ENCODE results near the gene TANC1. TPM values are rescaled to one million over a fixed set of nuclear protein-coding genes. Genes with fewer than 3 reads are reported as not detected.
A peak's percentile ranks its signal among the peaks of the same experiment; 100 is the strongest.

The TANC1 gene
- total and polyA plus RNA-seq, 9 donors = 14.3 to 25.2 (median 20.1) TPM

DNA sequence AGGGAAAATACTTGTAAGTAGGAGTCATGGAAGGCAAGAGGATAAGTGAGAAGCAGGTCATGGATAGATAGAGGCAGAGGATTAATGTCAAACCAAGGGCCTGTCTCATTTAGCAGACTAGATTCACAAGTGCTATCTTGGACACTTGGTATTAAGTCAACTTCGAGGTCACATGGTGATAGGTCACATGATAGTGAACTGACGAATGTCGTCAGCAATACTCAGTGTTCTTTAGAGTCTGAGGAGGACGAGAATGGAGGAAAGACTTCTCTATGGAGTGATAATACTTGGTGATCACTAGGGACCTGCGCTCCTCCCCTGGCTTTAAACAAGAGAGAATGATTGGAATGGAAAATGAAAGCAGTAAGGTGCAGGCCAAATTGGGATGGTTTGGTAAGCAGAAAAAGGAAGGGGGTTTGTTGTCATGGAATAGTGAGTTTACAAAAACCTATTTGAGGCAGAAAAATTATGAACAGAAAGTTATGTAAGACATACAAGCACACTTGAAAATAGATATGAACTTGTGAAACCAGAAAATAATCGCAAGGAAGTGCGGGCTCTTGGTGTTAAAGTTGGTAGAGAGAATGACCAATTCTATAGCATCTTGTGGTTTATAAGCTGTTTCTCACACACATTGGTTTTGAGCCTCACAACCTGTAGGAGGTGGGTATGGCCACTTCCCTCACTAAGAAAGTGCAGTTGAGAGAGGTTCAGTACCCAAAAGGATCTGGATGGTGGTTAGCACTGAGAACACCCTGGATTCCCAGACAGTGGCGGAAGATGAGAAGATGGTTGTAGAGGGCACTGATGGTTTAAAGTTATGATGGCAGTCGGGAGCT is 176.6 kb downstream of the TANC1 start:
- H3K27me3 ChIP-seq (ENCODE audit: control insufficient read depth, insufficient read depth, low read length) = no peaks in the 10 kb centered on the region
- 92% methylated on average over 9 of the region's 9 CpGs for WGBS (ENCODE audit: insufficient coverage)
- no peaks in the 10 kb centered on the region for H3K9me3 ChIP-seq (replicated peaks; ENCODE audit: control insufficient read depth, low read depth, low read length)
- no peaks in the 10 kb centered on the region for H3K36me3 ChIP-seq (ENCODE audit: control insufficient read depth, insufficient read depth, low read length)
- no peak for DNase-seq
- H3K4me3 ChIP-seq (ENCODE audit: low read length) = no peak overlapping the region
- H3K27ac ChIP-seq (ENCODE audit: low read length) = no peak overlapping the region
- peaks cover 26% of the 10 kb centered on the region for H3K4me1 ChIP-seq (ENCODE audit: control insufficient read depth, insufficient read depth, low read length)

DNA sequence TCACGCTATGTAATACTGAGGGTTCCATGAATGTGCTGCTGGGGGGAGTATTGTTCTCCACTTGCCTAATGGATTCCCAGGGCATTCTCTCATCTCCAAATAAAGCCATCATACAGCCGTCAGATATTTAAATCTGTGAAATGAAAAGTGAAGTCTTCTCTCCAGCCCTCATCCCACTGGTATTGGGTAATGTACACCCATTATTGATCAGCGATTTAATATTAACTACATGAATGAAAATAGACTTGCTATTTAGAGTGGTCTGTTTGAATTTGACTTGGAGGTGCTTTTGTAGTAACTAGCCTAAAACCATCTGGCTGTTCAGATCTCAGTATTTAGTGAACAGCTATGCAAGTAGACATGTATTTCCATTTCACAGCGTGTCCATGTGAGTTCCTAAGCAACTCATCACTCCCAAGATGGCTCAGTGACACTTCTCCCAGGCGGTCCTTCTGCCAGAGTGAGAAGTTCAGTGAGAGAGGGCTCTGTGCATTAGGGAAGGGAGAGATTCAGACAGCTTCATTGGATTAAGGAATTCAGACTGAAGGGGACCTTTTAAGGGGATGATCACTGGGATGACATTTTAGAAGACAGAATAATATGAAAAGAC is 177.4 kb downstream of the TANC1 start:
- Histone ChIP-seq H3K4me3 (ENCODE audit: low read length) (no peak overlapping the region), H3K27ac (ENCODE audit: low read length) (peak overlapping the region; percentile 54), H3K9me3 (replicated peaks; ENCODE audit: control insufficient read depth, low read depth, low read length) (no peaks in the 10 kb centered on the region), H3K4me1 (ENCODE audit: control insufficient read depth, insufficient read depth, low read length) (peaks cover 33% of the 10 kb centered on the region), H3K36me3 (ENCODE audit: control insufficient read depth, insufficient read depth, low read length) (peaks cover 5% of the 10 kb centered on the region), H3K27me3 (ENCODE audit: control insufficient read depth, insufficient read depth, low read length) (no peaks in the 10 kb centered on the region)
- no CpG with 5 or more reads among the region's 5 CpGs for WGBS (ENCODE audit: insufficient coverage)
- DNase-seq = no peak

DNA sequence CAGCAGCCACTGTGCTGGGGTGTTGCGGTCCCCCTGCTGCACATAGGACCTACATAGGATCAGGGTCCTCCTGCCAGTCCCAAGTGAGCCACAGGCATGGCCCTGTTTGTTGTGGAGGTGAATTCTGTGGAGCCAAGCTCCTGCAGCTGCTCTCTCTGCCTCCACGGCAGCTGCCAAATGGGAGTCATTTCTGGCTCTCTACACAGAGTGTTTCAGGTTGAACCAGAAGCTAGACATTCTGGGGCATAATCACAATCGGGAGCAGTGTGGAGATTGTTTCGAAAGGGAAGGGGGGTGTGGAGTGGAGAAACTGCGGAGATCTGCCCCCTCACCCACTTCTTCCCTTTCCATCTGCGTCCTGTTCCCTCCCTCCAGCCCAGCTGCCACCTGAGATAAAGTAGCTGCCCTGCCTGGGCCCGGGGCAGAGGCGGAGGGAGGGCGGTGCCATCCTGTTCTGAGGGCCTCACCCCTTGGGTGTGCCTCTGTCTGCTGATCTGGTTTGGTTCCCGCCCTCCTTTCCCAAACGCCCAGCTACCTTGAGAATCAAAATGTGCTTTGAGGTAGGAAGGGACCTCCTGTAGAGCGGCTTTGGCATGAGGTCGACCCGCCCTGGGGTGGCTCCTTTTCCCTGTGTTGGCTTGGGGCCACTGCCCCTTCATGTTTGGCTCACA is 178.7 kb downstream of the TANC1 start:
- peak overlapping the region; percentile 70 for H3K27ac ChIP-seq (ENCODE audit: low read length)
- H3K4me1 ChIP-seq (ENCODE audit: control insufficient read depth, insufficient read depth, low read length) = peaks cover 36% of the 10 kb centered on the region
- peak; percentile 76 for DNase-seq
- WGBS (ENCODE audit: insufficient coverage) = 68% methylated on average over 4 of the region's 14 CpGs
- no peaks in the 10 kb centered on the region for H3K9me3 ChIP-seq (replicated peaks; ENCODE audit: control insufficient read depth, low read depth, low read length)
- H3K4me3 ChIP-seq (ENCODE audit: low read length) = no peak overlapping the region
- H3K36me3 ChIP-seq (ENCODE audit: control insufficient read depth, insufficient read depth, low read length) = peaks cover 11% of the 10 kb centered on the region
- no peaks in the 10 kb centered on the region for H3K27me3 ChIP-seq (ENCODE audit: control insufficient read depth, insufficient read depth, low read length)

DNA sequence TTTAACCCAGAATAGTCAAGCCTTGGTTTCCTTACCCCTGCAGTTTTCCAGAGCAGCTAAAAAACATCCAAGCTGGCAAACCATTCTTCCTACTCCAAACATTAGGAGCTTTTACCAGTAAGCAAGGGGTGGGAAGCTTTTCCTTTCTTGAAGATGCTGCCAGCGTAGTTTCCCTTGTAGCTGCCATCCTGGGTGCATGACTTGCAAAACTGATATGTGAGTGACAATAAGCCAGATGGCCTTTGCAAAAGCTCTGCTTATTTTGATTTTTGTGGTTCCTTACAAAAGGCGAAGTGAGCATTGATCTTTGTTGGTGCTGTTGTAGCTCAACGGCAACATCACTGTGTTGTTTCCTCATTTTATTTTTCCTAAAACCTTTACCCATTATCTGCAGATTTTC is 179.2 kb downstream of the TANC1 start:
- Histone ChIP-seq H3K4me1 (ENCODE audit: control insufficient read depth, insufficient read depth, low read length) (peaks cover 36% of the 10 kb centered on the region), H3K4me3 (ENCODE audit: low read length) (no peak overlapping the region), H3K27me3 (ENCODE audit: control insufficient read depth, insufficient read depth, low read length) (no peaks in the 10 kb centered on the region), H3K36me3 (ENCODE audit: control insufficient read depth, insufficient read depth, low read length) (peaks cover 11% of the 10 kb centered on the region), H3K27ac (ENCODE audit: low read length) (peak overlapping the region; percentile 70), H3K9me3 (replicated peaks; ENCODE audit: control insufficient read depth, low read depth, low read length) (no peaks in the 10 kb centered on the region)
- no CpG with 5 or more reads among the region's 3 CpGs for WGBS (ENCODE audit: insufficient coverage)
- DNase-seq = no peak

DNA sequence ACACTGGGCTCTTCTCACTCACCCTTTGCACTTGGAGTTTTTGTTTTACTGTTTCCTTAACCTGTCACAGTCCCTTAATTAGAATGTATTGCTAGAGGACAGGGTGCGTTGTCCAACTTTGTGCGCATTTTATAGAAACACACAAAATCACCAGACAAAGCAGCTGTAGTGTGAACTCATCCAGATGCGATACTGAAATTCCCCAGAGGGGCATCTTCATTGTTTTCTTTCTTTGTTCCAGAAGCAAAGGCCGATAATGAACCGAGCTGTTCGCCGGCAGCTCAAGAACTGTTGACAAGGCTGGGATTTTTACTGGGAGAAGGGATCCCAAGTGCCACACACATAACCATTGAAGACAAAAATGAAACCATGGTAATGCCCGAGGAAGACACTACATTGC is 180.5 kb downstream of the TANC1 start:
- peaks cover 11% of the 10 kb centered on the region for H3K36me3 ChIP-seq (ENCODE audit: control insufficient read depth, insufficient read depth, low read length)
- H3K4me1 ChIP-seq (ENCODE audit: control insufficient read depth, insufficient read depth, low read length) = peaks cover 45% of the 10 kb centered on the region
- H3K9me3 ChIP-seq (replicated peaks; ENCODE audit: control insufficient read depth, low read depth, low read length) = no peaks in the 10 kb centered on the region
- no CpG with 5 or more reads among the region's 8 CpGs for WGBS (ENCODE audit: insufficient coverage)
- no peak overlapping the region for H3K4me3 ChIP-seq (ENCODE audit: low read length)
- peak; percentile 76 for DNase-seq
- no peaks in the 10 kb centered on the region for H3K27me3 ChIP-seq (ENCODE audit: control insufficient read depth, insufficient read depth, low read length)
- H3K27ac ChIP-seq (ENCODE audit: low read length) = peak overlapping the region; percentile 9

DNA sequence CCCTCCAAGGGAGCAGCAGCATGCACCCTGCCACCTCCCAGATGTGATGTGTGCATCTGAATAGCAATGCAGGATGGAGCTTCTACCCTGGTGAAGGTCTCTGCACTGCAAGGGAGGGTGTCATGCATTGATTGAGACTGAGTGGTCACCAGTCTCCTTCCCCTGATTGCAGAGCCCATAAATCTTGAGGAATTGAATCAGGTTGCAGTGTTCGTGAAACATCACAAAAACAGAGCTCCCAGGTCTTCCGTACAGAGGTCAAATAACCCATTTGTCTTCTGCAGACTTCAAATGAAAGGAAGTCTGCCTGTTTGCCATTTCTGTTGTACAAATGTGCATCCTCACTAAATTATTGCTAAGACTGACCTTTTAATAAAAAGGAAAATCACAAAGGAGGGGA is 181.3 kb downstream of the TANC1 start:
- Histone ChIP-seq H3K27me3 (ENCODE audit: control insufficient read depth, insufficient read depth, low read length) (no peaks in the 10 kb centered on the region), H3K36me3 (ENCODE audit: control insufficient read depth, insufficient read depth, low read length) (peaks cover 11% of the 10 kb centered on the region), H3K4me1 (ENCODE audit: control insufficient read depth, insufficient read depth, low read length) (peaks cover 50% of the 10 kb centered on the region), H3K4me3 (ENCODE audit: low read length) (no peak overlapping the region), H3K27ac (ENCODE audit: low read length) (no peak overlapping the region), H3K9me3 (replicated peaks; ENCODE audit: control insufficient read depth, low read depth, low read length) (no peaks in the 10 kb centered on the region)
- no CpG with 5 or more reads among the region's 2 CpGs for WGBS (ENCODE audit: insufficient coverage)
- no peak for DNase-seq

DNA sequence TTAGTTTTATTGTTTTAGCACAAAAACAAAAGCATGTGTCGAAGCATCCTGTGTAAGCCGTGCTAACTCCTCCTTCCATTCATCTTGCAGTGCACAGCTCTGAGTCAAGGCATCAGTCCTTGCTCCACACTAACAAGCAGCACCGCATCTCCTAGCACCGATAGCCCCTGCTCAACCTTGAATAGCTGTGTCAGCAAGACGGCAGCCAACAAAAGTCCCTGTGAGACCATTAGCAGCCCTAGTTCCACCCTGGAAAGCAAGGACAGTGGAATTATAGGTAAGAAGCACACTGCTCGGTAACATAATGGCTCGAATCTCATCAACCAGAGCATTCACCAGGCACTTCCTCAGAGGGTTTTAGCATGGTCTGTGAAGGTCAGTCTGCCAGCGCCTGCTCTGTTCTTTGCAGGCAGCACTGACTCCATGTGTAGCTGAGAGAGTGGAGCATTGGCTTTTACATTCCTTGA is 181.9 kb downstream of the TANC1 start:
- H3K4me1 ChIP-seq (ENCODE audit: control insufficient read depth, insufficient read depth, low read length) = peaks cover 51% of the 10 kb centered on the region
- H3K9me3 ChIP-seq (replicated peaks; ENCODE audit: control insufficient read depth, low read depth, low read length) = no peaks in the 10 kb centered on the region
- 28% methylated on average over 4 of the region's 8 CpGs for WGBS (ENCODE audit: insufficient coverage)
- no peaks in the 10 kb centered on the region for H3K27me3 ChIP-seq (ENCODE audit: control insufficient read depth, insufficient read depth, low read length)
- no peak overlapping the region for H3K27ac ChIP-seq (ENCODE audit: low read length)
- DNase-seq = no peak
- peaks cover 11% of the 10 kb centered on the region for H3K36me3 ChIP-seq (ENCODE audit: control insufficient read depth, insufficient read depth, low read length)
- H3K4me3 ChIP-seq (ENCODE audit: low read length) = no peak overlapping the region

DNA sequence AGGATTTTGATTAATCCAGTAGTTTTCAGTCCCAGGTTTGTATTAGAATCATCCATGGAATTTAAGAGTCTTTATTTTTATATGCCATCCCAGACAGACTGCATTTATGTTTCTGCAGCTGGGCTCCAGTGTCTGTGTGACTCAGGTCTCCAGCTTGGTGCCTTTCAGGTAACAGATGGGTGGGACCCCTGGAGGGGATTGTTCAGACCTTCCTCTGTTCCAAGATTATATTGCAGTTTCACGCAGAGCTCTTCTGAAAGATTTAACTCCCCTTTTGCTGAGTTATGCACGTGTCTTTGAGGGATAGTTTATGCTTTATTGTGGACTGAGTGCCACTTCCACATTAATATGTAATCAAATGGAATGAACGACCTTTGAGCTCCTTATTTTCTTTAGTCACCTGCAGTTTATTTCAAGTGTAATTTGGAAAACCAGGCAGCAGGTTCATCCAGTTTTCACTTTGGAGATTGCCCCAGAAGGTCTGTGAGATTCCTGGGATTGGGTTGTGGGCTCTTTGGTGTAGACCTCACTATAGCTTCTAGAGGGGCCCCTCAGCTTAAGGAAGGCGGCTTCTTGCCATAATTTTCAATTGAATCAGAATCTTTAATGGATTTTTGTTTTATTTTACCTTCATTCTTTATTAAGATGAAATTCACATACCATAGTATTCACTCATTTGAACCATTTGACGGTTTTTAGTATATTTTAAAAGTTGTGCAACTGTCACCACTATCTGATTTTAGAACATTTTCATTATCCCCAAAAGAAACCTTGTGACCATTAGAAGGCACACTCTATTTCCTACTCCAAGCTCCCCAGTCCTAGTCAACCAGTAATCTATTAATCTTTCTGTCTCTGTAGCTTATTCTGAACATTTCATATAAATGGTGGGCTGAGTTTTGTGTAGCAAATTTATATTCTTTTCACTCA is 183.0 kb downstream of the TANC1 start:
- peaks cover 48% of the 10 kb centered on the region for H3K4me1 ChIP-seq (ENCODE audit: control insufficient read depth, insufficient read depth, low read length)
- H3K27me3 ChIP-seq (ENCODE audit: control insufficient read depth, insufficient read depth, low read length) = no peaks in the 10 kb centered on the region
- no CpG with 5 or more reads among the region's 5 CpGs for WGBS (ENCODE audit: insufficient coverage)

DNA sequence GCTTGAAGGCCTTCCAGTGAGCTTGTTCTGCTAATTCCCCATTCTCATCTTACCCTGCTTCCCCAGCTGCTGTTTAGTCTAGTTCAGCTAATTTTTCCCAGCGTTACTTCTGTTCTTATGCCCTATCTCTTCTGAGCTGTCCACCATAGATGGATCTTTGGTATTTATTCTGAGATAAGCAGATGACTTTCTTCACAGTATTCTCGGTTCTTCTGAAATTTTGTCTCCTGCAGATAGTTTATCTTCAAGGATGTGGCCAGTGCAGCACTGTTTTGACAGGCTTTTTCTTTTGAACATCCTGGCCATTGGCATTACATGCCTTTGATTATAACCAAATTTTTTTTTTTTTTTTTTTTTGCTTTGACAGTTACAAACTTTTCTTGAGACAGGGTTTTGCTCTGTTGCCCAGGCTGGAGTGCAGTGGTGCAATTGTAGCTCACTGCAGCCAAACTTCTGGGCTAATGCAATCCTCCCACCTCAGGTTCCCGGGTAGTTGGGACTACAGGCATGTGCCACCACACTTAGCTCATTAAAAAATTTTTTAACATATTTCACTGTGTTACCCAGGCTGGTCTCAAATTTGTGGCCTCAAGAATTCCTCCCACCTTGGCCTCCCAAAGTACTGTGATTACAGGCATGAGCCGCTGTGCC is 183.8 kb downstream of the TANC1 start:
- DNase-seq = peak; percentile 44

More for the DNA sequence above, 183.0 kb downstream of the TANC1 start:
- Histone ChIP-seq H3K36me3 (ENCODE audit: control insufficient read depth, insufficient read depth, low read length) (peaks cover 12% of the 10 kb centered on the region), H3K4me3 (ENCODE audit: low read length) (no peak overlapping the region), H3K27ac (ENCODE audit: low read length) (no peak overlapping the region), H3K9me3 (replicated peaks; ENCODE audit: control insufficient read depth, low read depth, low read length) (no peaks in the 10 kb centered on the region)
- no peak for DNase-seq

More for the DNA sequence above, 183.8 kb downstream of the TANC1 start:
- H3K9me3 ChIP-seq (replicated peaks; ENCODE audit: control insufficient read depth, low read depth, low read length) = no peaks in the 10 kb centered on the region
- 80% methylated on average over 2 of the region's 4 CpGs for WGBS (ENCODE audit: insufficient coverage)
- no peaks in the 10 kb centered on the region for H3K27me3 ChIP-seq (ENCODE audit: control insufficient read depth, insufficient read depth, low read length)
- no peak overlapping the region for H3K4me3 ChIP-seq (ENCODE audit: low read length)
- H3K27ac ChIP-seq (ENCODE audit: low read length) = no peak overlapping the region
- H3K36me3 ChIP-seq (ENCODE audit: control insufficient read depth, insufficient read depth, low read length) = peaks cover 18% of the 10 kb centered on the region
- H3K4me1 ChIP-seq (ENCODE audit: control insufficient read depth, insufficient read depth, low read length) = peaks cover 43% of the 10 kb centered on the region

Data from muscle of leg (tissue), 11 donors.